Measurements from ENCODE around the gene MKRN2OS.

GRCh38 chr3:12490547-12490946 lies 54.8 kb downstream of the MKRN2OS start:
- TF ChIP-seq, protein P1, sequence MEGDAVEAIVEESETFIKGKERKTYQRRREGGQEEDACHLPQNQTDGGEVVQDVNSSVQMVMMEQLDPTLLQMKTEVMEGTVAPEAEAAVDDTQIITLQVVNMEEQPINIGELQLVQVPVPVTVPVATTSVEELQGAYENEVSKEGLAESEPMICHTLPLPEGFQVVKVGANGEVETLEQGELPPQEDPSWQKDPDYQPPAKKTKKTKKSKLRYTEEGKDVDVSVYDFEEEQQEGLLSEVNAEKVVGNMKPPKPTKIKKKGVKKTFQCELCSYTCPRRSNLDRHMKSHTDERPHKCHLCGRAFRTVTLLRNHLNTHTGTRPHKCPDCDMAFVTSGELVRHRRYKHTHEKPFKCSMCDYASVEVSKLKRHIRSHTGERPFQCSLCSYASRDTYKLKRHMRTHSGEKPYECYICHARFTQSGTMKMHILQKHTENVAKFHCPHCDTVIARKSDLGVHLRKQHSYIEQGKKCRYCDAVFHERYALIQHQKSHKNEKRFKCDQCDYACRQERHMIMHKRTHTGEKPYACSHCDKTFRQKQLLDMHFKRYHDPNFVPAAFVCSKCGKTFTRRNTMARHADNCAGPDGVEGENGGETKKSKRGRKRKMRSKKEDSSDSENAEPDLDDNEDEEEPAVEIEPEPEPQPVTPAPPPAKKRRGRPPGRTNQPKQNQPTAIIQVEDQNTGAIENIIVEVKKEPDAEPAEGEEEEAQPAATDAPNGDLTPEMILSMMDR (conservative IDR thresholded peaks at IDR 0.05; ENCODE audit: low read length): no peak
- no peak for TF ChIP-seq EZH2phosphoT487 (IDR thresholded peaks at IDR 0.05; ENCODE audit: borderline replicate concordance, low read depth, low read length)

Data from OCI-LY7 (cell line).